H1 (cell line): Measurements from ENCODE around the gene NRN1. TPM values are rescaled to one million over a fixed set of nuclear protein-coding genes. Genes with fewer than 3 reads are reported as not detected.
A peak's percentile ranks its signal among the peaks of the same experiment; 100 is the strongest.

ENCODE experiments used
- CBX8 ChIP-seq: fragments of 300-800, 300-1000 bp; sonication (generic); IDR thresholded peaks from 2 replicates; pipeline ENCODE4 v1.7.1; 2016; ENCODE audit warnings: low read depth, low read length, borderline replicate concordance
- EP300 ChIP-seq, 2 experiments: IDR thresholded peaks; 1 replicate in 1 of 2; 2 replicates in 1 of 2; pipeline ENCODE4 v1.6.1; 2011 to 2012; ENCODE audit warnings: low read depth in 2 of 2, low read length in 2 of 2, mild to moderate bottlenecking in 2 of 2, borderline replicate concordance in 1 of 2, inconsistent platforms in 1 of 2, moderate library complexity in 1 of 2
- EZH2 ChIP-seq: fragments of 200-600 bp; sonication (generic); IDR thresholded peaks from 2 replicates; pipeline ENCODE4 v1.7.1; 2012; ENCODE audit warnings: low read depth, mild to moderate bottlenecking, moderate library complexity, low read length, inconsistent platforms; ENCODE audit not compliant: severe bottlenecking
- JUND ChIP-seq: IDR thresholded peaks from 2 replicates; pipeline ENCODE4 v1.6.1; 2011; ENCODE audit warnings: mild to moderate bottlenecking, improper control_type of control experiment, low read length
- KDM4A ChIP-seq: IDR thresholded peaks from one replicate; pipeline ENCODE4 v1.7.1; 2012; ENCODE audit warnings: low read depth, mild to moderate bottlenecking, moderate library complexity, low read length, inconsistent platforms; ENCODE audit not compliant: severe bottlenecking
- NANOG ChIP-seq: IDR thresholded peaks from 2 replicates; pipeline ENCODE4 v1.6.1; 2011; ENCODE audit warnings: low read length, low read depth, mild to moderate bottlenecking, inconsistent platforms; ENCODE audit not compliant: insufficient read depth, poor library complexity, severe bottlenecking
- polyA plus RNA-seq, 7 experiments: library from polyadenylated mRNA; depleted of rRNA in 3 of 7; stranded (reverse) in 5 of 7; unstranded in 2 of 7; fragments of >200 nt in 5 of 7; fragments of 200-250 nt in 2 of 7; gene quantifications; 1 replicate in 5 of 7; 2 replicates in 1 of 7; 4 replicates in 1 of 7; pipeline versions ENCODE4 v1.2.1 to v1.2.3, GENCODE V29; 2011 to 2013; ENCODE audit warnings: missing spikeins in 2 of 7, mixed read lengths in 2 of 7
- total RNA-seq: library from RNA; stranded (reverse); fragmentation: NEBNext Ultra II Directional; extraction: Animal tissue kit (Norgen Biotek cat#: 25700); gene quantifications from 2 replicates; pipeline ENCODE4 v1.2.1, GENCODE V29; 2021
- TF ChIP-seq, protein P1 (sequence below): fragments of 300-600 bp; sonication (generic); IDR thresholded peaks from 2 replicates; pipeline ENCODE4 v1.7.1; 2012; ENCODE audit warnings: low read length, moderate library complexity, mild to moderate bottlenecking, inconsistent platforms; ENCODE audit not compliant: insufficient replicate concordance

Gene NRN1
- total and polyA plus RNA-seq, 2 of the 8 experiments (the other 6 are each of a cell fraction or from before 2014, with no cell fraction given) = 0.06 to 0.26 TPM

DNA sequence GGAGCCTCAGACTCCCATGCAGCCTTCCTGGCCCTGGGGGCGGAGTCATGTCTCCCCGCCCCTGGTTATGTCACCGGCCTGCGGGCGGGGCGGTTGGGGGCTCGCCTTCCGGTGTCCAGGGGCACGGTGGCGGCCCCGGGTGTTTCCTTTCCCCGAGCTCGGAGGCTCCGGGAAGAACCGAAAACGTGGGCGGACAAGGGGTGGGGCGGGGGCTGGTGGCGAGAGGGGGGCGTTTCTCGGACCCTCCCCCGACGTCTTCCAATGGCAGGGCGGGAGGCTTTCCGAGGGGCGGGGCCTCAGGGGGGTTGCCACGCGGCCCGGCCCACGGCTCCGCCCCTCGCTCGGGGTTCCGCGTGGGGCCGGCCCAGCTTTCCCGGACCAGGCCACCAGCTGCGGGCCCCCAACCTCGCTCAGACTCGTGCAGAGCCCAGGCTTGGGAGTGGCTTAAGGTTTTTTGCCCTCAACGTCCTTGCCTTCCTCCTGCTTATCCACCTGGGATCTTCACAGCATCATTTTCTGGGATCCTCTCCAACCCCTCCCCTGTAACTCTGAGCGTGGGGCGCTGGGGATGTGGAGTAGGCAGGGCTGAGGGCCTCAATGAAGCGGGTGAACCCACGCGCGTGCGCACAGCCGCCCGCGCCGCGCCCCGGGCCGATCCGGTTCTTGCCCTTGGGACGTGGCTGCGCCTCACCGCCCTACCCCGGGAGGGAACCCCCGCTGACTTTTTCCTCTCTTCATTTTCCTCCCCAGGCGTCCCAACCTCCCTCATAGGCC lies 2.1 kb upstream of the NRN1 start (continued):
- no peak for TF ChIP-seq CBX8
- no peak for TF ChIP-seq NANOG
- no peak for TF ChIP-seq EP300 (IDR thresholded peaks at IDR 0.05; ENCODE audit: borderline replicate concordance in 1 of 2, low read depth in 2 of 2, low read length in 2 of 2)
- no peak for TF ChIP-seq EZH2
- TF ChIP-seq JUND = no peak
- TF ChIP-seq, protein P1, sequence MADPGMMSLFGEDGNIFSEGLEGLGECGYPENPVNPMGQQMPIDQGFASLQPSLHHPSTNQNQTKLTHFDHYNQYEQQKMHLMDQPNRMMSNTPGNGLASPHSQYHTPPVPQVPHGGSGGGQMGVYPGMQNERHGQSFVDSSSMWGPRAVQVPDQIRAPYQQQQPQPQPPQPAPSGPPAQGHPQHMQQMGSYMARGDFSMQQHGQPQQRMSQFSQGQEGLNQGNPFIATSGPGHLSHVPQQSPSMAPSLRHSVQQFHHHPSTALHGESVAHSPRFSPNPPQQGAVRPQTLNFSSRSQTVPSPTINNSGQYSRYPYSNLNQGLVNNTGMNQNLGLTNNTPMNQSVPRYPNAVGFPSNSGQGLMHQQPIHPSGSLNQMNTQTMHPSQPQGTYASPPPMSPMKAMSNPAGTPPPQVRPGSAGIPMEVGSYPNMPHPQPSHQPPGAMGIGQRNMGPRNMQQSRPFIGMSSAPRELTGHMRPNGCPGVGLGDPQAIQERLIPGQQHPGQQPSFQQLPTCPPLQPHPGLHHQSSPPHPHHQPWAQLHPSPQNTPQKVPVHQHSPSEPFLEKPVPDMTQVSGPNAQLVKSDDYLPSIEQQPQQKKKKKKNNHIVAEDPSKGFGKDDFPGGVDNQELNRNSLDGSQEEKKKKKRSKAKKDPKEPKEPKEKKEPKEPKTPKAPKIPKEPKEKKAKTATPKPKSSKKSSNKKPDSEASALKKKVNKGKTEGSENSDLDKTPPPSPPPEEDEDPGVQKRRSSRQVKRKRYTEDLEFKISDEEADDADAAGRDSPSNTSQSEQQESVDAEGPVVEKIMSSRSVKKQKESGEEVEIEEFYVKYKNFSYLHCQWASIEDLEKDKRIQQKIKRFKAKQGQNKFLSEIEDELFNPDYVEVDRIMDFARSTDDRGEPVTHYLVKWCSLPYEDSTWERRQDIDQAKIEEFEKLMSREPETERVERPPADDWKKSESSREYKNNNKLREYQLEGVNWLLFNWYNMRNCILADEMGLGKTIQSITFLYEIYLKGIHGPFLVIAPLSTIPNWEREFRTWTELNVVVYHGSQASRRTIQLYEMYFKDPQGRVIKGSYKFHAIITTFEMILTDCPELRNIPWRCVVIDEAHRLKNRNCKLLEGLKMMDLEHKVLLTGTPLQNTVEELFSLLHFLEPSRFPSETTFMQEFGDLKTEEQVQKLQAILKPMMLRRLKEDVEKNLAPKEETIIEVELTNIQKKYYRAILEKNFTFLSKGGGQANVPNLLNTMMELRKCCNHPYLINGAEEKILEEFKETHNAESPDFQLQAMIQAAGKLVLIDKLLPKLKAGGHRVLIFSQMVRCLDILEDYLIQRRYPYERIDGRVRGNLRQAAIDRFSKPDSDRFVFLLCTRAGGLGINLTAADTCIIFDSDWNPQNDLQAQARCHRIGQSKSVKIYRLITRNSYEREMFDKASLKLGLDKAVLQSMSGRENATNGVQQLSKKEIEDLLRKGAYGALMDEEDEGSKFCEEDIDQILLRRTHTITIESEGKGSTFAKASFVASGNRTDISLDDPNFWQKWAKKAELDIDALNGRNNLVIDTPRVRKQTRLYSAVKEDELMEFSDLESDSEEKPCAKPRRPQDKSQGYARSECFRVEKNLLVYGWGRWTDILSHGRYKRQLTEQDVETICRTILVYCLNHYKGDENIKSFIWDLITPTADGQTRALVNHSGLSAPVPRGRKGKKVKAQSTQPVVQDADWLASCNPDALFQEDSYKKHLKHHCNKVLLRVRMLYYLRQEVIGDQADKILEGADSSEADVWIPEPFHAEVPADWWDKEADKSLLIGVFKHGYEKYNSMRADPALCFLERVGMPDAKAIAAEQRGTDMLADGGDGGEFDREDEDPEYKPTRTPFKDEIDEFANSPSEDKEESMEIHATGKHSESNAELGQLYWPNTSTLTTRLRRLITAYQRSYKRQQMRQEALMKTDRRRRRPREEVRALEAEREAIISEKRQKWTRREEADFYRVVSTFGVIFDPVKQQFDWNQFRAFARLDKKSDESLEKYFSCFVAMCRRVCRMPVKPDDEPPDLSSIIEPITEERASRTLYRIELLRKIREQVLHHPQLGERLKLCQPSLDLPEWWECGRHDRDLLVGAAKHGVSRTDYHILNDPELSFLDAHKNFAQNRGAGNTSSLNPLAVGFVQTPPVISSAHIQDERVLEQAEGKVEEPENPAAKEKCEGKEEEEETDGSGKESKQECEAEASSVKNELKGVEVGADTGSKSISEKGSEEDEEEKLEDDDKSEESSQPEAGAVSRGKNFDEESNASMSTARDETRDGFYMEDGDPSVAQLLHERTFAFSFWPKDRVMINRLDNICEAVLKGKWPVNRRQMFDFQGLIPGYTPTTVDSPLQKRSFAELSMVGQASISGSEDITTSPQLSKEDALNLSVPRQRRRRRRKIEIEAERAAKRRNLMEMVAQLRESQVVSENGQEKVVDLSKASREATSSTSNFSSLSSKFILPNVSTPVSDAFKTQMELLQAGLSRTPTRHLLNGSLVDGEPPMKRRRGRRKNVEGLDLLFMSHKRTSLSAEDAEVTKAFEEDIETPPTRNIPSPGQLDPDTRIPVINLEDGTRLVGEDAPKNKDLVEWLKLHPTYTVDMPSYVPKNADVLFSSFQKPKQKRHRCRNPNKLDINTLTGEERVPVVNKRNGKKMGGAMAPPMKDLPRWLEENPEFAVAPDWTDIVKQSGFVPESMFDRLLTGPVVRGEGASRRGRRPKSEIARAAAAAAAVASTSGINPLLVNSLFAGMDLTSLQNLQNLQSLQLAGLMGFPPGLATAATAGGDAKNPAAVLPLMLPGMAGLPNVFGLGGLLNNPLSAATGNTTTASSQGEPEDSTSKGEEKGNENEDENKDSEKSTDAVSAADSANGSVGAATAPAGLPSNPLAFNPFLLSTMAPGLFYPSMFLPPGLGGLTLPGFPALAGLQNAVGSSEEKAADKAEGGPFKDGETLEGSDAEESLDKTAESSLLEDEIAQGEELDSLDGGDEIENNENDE = no peak
- peak; percentile 77 for TF ChIP-seq KDM4A
